HepG2 (cell line): Measurements from ENCODE around the gene ARHGAP32. TPM values are rescaled to one million over a fixed set of nuclear protein-coding genes. Genes with fewer than 3 reads are reported as not detected.
A peak's percentile ranks its signal among the peaks of the same experiment; 100 is the strongest.

Experiments used
- ATAC-seq: fragments of 200-7000 bp; cut with Tn5 transposase; 3 replicates; pipeline ENCODE4 v1.9.1; 2020; ENCODE audit warnings: mild to moderate bottlenecking, moderate library complexity
- BruUV-seq: library from RNA; stranded (reverse); fragments of 400-500 nt; replicated peaks from 2 replicates; lab custom pipeline; 2021; lab: Mats Ljungman, UMichigan
- CTCF ChIA-PET: fragments of 300-600 bp; formaldehyde crosslinking; extraction: SDS; loops from one replicate; lab custom pipeline; 2021; ENCODE audit warnings: low total read pairs, inconsistent platforms, low intra/inter-chr PET ratio; lab: Yijun Ruan, JAX
- POLR2A ChIA-PET: fragments of 350-600 bp; sonication (Branson Sonifier 250); formaldehyde crosslinking; loops from one replicate; lab custom pipeline; 2020; ENCODE audit warnings: antibody characterized with exemption, inconsistent platforms; lab: Yijun Ruan, JAX
- DNase-seq: peaks from one replicate; pipeline ENCODE4 v3.0.0-alpha.2; 2015; ENCODE audit warnings: low spot score
- FAIRE-seq: peaks from 3 replicates; lab custom pipeline; 2011; peaks lifted over from hg19 to GRCh38; lab: Jason Lieb, UNC
- H2AFZ ChIP-seq: one replicate; pipeline ENCODE4 v1.6.1; 2011; ENCODE audit warnings: low read length, inconsistent platforms
- H3K27ac ChIP-seq: fragments of 300-600 bp; 3 replicates; pipeline ENCODE4 v1.8.0; 2011; ENCODE audit warnings: mixed run types, mild to moderate bottlenecking, mixed read lengths, low read length, inconsistent platforms; ENCODE audit not compliant: insufficient read depth; ENCODE audit errors: extremely low read length
- H3K27me3 ChIP-seq, 2 experiments: fragments of 200-600 bp in 1 of 2; 2 replicates in 1 of 2; 3 replicates in 1 of 2; pipeline versions ENCODE4 v1.6.0 to v1.8.0; 2011; ENCODE audit warnings: low read length in 2 of 2, mild to moderate bottlenecking in 2 of 2, moderate library complexity in 2 of 2, inconsistent platforms in 1 of 2; ENCODE audit not compliant: insufficient read depth in 2 of 2, control insufficient read depth in 1 of 2
- H3K36me3 ChIP-seq, 2 experiments: fragments of 200-600 bp in 1 of 2; replicated peaks in 1 of 2; 2 replicates in 1 of 2; 3 replicates in 1 of 2; pipeline versions ENCODE4 v1.5.1 to v1.8.0; 2011; ENCODE audit warnings: low read length in 2 of 2, inconsistent platforms in 1 of 2; ENCODE audit not compliant: insufficient read depth in 2 of 2, control insufficient read depth in 1 of 2
- H3K4me1 ChIP-seq: 2 replicates; pipeline ENCODE4 v1.5.1; 2012; ENCODE audit warnings: low read length, inconsistent platforms; ENCODE audit not compliant: insufficient read depth
- H3K4me2 ChIP-seq: 2 replicates; pipeline ENCODE4 v1.6.0; 2011; ENCODE audit warnings: low read depth, low read length, inconsistent platforms
- H3K4me3 ChIP-seq, 3 experiments: fragments of 200-600 bp in 1 of 3; sonication (generic), shearing (Covaris generic) in 1 of 3; replicated peaks in 1 of 3; 2 replicates each; pipeline ENCODE4 v1.5.1; 2011 to 2016; ENCODE audit warnings: low read length in 3 of 3, inconsistent platforms in 2 of 3, low read depth in 2 of 3, mild to moderate bottlenecking in 2 of 3, control low read depth in 1 of 3, mixed read lengths in 1 of 3; ENCODE audit not compliant: insufficient read depth in 1 of 3
- H3K79me2 ChIP-seq: one replicate; pipeline ENCODE4 v1.6.1; 2011; ENCODE audit warnings: low read length, inconsistent platforms; ENCODE audit not compliant: insufficient read depth
- H3K9ac ChIP-seq: 2 replicates; pipeline ENCODE4 v1.6.0; 2011; ENCODE audit warnings: mild to moderate bottlenecking, low read depth, low read length, inconsistent platforms; ENCODE audit not compliant: insufficient read depth
- H3K9me3 ChIP-seq: 2 replicates; pipeline ENCODE4 v1.5.1; 2012; ENCODE audit warnings: mild to moderate bottlenecking, low read length
- H4K20me1 ChIP-seq: 2 replicates; pipeline ENCODE4 v1.6.0; 2011; ENCODE audit warnings: inconsistent platforms, mild to moderate bottlenecking, low read length, moderate library complexity; ENCODE audit not compliant: insufficient read depth
- RAD21 ChIP-seq: fragments of 450-650 bp; formaldehyde crosslinking; IDR thresholded peaks from 2 replicates; pipeline ENCODE4 v1.5.0; 2020; ENCODE audit warnings: mild to moderate bottlenecking
- RBM22 ChIP-seq: fragments of 200-400 bp; formaldehyde crosslinking; optimal IDR thresholded peaks from 2 replicates; pipeline ENCODE3; 2017; ENCODE audit warnings: mild to moderate bottlenecking, low read length, moderate library complexity
- SP2 ChIP-seq: sonication (generic); formaldehyde crosslinking; IDR thresholded peaks from 2 replicates; pipeline ENCODE4 v1.5.1; 2020; ENCODE audit warnings: mild to moderate bottlenecking, missing genetic modification reagents
- STAG1 ChIP-seq: sonication (generic); formaldehyde crosslinking; IDR thresholded peaks from 2 replicates; pipeline ENCODE4 v1.4.0; 2020; ENCODE audit warnings: missing genetic modification reagents
- ZNF367 ChIP-seq: sonication (generic); formaldehyde crosslinking; IDR thresholded peaks from 2 replicates; pipeline ENCODE4 v1.4.0; 2020; ENCODE audit warnings: missing genetic modification reagents, borderline replicate concordance
- WGBS: methylation state at CpG from one replicate; pipeline ENCODE4 v1.1.6; 2017; ENCODE audit warnings: low lambda C conversion rate; 5-methylcytosine and 5-hydroxymethylcytosine counted together
- in situ Hi-C: cut with HindIII; loops from 2 replicates; pipeline ENCODE4 v1.10.0; 2017; ENCODE audit warnings: low pct_unique_long_range_greater_than_20kb; ENCODE audit not compliant: extremely low pct_ligation_motif_present
- intact Hi-C: fragments of 100-400 bp; cut with micrococcal nuclease; formaldehyde crosslinking; loops from one replicate; pipeline ENCODE4 v1.10.0; 2022; ENCODE audit not compliant: unreplicated experiment
- polyA plus RNA-seq, 8 experiments: library from polyadenylated mRNA; depleted of rRNA in 3 of 8; stranded (reverse) in 7 of 8; unstranded in 1 of 8; fragments of >200 nt; fragmentation: Illumina TruSeq in 4 of 8; extraction: Trizol in 4 of 8; gene quantifications; 2 replicates each; pipeline versions ENCODE4 v1.2.1 to v1.2.3, GENCODE V29; 2011 to 2016; ENCODE audit warnings: low read depth in 4 of 8, missing spikeins in 1 of 8, mixed read lengths in 1 of 8; ENCODE audit not compliant: insufficient read depth in 1 of 8
- total RNA-seq, 5 experiments: library from RNA; depleted of rRNA; stranded (reverse); fragments of >200 nt; fragmentation: Illumina TruSeq; extraction: Trizol; gene quantifications; 2 replicates each; pipeline ENCODE4 v1.2.3, GENCODE V29; 2016; ENCODE audit warnings: low read depth in 1 of 5
- TF ChIP-seq, protein P1 (sequence below): sonication (generic); formaldehyde crosslinking; IDR thresholded peaks from 2 replicates; pipeline ENCODE4 v1.8.1; 2023; ENCODE audit warnings: mild to moderate bottlenecking, moderate library complexity, missing genetic modification reagents
- TF ChIP-seq, protein P2 (sequence below): sonication (generic); formaldehyde crosslinking; conservative IDR thresholded peaks from 2 replicates; pipeline ENCODE4 v1.4.0; 2020; ENCODE audit warnings: missing genetic modification reagents
- TF ChIP-seq, protein P3 (sequence below): sonication (generic); formaldehyde crosslinking; IDR thresholded peaks from 2 replicates; pipeline ENCODE4 v1.4.0; 2020; ENCODE audit warnings: missing genetic modification reagents, mild to moderate bottlenecking, borderline replicate concordance
- TF ChIP-seq, protein P4 (sequence below): sonication (generic); formaldehyde crosslinking; IDR thresholded peaks from 2 replicates; pipeline ENCODE4 v1.4.0; 2020; ENCODE audit warnings: missing genetic modification reagents

The ARHGAP32 gene
- total and polyA plus RNA-seq, 2 of the 13 experiments (the other 11 are each of a cell fraction or from before 2014, with no cell fraction given): 6.3 to 8.2 TPM

DNA sequence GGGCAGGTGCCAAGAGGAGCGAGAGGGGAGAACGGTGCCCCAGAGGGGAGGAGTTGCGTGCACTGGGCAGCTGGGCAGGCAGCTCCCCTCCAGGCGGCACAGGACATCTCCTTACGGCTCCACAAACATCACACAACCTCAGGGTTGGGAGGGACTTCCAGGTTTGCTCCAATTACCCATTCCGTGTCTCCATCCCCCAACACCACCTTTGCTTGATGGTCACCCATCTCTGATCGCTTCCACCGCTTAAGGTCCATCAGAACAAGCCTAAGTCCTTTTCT, 235.0 kb downstream of the ARHGAP32 start:
- Histone ChIP-seq H3K27me3 (no peaks in the 10 kb centered on the region), H3K27ac (no peak overlapping the region), H3K79me2 (no peaks in the 10 kb centered on the region), H3K4me1 (no peaks in the 10 kb centered on the region), H3K4me2 (no peak overlapping the region), H3K4me3 (no peak overlapping the region), H3K9ac (no peak overlapping the region), H3K9me3 (no peaks in the 10 kb centered on the region), H3K36me3 (no peaks in the 10 kb centered on the region)
- in situ Hi-C loops (loop anchor here (5.0 kb wide), 1 partner anchor 70 kb away; no protein-coding TSS in a partner anchor), intact Hi-C loops (loop anchor here (10.0 kb wide), 1 partner anchor 782 kb away; no protein-coding TSS in a partner anchor)
- WGBS: 92% methylated on average over 5 of the region's 8 CpGs
- CTCF ChIA-PET: interaction anchor here (2.1 kb wide), 1 partner anchor 71 kb away, joined by 38 read pairs; no protein-coding TSS in a partner anchor
- ATAC-seq (peak; percentile 29; the same call in 1 of the 3 replicates), DNase-seq (no peak)
- TF ChIP-seq RBM22: peak; percentile 43
- TF ChIP-seq, protein P1, sequence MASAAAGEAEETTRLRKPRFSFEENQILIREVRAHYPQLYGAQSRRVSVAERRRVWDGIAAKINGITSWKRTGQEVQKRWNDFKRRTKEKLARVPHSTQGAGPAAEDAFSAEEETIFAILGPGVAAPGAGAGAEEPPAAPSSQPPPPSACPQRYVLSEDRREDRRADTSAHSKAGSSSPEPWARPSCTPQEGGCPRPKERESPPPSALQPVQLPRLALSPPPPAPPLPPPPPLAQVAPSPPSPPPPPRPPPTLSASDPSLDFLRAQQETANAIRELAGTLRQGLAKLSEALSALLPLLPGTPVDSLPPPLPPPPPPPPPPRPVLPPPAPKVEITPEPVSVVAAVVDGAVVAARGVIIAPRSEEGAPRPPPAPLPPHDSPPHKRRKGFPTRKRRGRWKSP (CRISPR knock-in tag): no peak
- TF ChIP-seq, all 625 proteins: peak for 1
- Histone ChIP-seq H4K20me1 (no peaks in the 10 kb centered on the region), H2AFZ (no peak overlapping the region)
- FAIRE-seq: no peak
- POLR2A ChIA-PET: no interaction called here
- BruUV-seq: no TSS peak

DNA sequence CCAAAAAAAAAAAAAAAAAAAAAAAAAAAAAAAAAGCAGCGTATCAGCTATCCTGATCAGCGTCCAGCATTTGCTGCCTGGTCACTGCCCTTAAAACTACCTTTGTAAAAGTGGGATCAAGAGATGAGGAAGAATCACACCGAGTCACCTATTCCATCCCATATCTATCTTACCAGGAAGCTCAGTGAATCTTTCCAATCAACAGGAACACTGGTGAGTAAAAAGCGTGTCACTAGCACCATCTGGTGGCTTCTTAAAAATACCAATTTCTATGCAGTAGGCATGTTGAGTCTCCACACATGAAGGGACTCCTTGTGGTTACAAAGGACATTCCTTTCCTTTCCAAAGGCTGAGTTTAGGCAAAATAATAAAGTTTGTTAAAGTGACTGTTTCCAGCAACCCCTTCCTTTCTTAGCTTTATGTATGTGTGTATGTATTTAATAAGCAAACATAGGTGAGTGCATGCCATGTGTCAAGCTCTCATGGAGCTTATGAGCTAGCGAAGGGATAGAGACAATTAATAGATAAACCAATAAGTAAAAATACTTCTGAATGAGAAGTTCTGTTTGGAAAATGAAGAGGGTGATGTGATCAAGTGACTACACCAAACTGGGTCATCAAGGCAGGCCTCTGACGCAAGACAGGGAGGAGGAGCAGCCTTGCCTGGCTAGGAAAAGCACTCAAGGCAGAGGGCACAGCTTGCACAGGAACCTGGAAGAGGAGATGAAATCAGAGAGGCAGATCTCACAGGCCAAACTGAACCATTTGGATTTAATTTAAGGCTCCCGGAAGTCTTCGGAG, 235.5 kb downstream of the ARHGAP32 start:
- Histone ChIP-seq H3K36me3 (no peaks in the 10 kb centered on the region), H3K9me3 (no peaks in the 10 kb centered on the region), H3K4me3 (no peak overlapping the region), H2AFZ (no peak overlapping the region), H4K20me1 (no peaks in the 10 kb centered on the region), H3K27ac (no peak overlapping the region), H3K4me2 (no peak overlapping the region), H3K4me1 (no peaks in the 10 kb centered on the region), H3K9ac (no peak overlapping the region), H3K27me3 (no peaks in the 10 kb centered on the region), H3K79me2 (no peaks in the 10 kb centered on the region)
- WGBS: 55% methylated on average over 8 of the region's 8 CpGs
- in situ Hi-C loops (loop anchor here (5.0 kb wide), 1 partner anchor 69 kb away; no protein-coding TSS in a partner anchor), intact Hi-C loops (loop anchor here (1.0 to 10.0 kb wide), 2 partner anchors 72 to 782 kb away; no protein-coding TSS in a partner anchor)
- ATAC-seq (peak; percentile 91), DNase-seq (peak; percentile 74), FAIRE-seq (peak; percentile 67)
- ChIA-PET POLR2A (no interaction called here), CTCF (interaction anchor here (0.9 to 2.1 kb wide), 2 partner anchors 71 to 78 kb away, joined by 3 to 38 read pairs; no protein-coding TSS in a partner anchor)
- no TSS peak for BruUV-seq
- TF ChIP-seq, protein P2, sequence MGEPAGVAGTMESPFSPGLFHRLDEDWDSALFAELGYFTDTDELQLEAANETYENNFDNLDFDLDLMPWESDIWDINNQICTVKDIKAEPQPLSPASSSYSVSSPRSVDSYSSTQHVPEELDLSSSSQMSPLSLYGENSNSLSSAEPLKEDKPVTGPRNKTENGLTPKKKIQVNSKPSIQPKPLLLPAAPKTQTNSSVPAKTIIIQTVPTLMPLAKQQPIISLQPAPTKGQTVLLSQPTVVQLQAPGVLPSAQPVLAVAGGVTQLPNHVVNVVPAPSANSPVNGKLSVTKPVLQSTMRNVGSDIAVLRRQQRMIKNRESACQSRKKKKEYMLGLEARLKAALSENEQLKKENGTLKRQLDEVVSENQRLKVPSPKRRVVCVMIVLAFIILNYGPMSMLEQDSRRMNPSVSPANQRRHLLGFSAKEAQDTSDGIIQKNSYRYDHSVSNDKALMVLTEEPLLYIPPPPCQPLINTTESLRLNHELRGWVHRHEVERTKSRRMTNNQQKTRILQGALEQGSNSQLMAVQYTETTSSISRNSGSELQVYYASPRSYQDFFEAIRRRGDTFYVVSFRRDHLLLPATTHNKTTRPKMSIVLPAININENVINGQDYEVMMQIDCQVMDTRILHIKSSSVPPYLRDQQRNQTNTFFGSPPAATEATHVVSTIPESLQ: no peak
- TF ChIP-seq ZNF367 (CRISPR knock-in tag) (no peak), SP2 (CRISPR knock-in tag) (no peak), STAG1 (peak; percentile 78), RAD21 (CRISPR knock-in tag) (peak; percentile 62; the same call in 1 of the 2 replicates)
- TF ChIP-seq, protein P3, sequence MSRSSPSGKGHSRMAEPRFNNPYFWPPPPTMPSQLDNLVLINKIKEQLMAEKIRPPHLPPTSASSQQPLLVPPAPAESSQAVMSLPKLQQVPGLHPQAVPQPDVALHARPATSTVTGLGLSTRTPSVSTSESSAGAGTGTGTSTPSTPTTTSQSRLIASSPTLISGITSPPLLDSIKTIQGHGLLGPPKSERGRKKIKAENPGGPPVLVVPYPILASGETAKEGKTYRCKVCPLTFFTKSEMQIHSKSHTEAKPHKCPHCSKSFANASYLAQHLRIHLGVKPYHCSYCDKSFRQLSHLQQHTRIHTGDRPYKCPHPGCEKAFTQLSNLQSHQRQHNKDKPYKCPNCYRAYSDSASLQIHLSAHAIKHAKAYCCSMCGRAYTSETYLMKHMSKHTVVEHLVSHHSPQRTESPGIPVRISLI: peak; percentile 50; the same call in 1 of the 2 replicates
- TF ChIP-seq, protein P4, sequence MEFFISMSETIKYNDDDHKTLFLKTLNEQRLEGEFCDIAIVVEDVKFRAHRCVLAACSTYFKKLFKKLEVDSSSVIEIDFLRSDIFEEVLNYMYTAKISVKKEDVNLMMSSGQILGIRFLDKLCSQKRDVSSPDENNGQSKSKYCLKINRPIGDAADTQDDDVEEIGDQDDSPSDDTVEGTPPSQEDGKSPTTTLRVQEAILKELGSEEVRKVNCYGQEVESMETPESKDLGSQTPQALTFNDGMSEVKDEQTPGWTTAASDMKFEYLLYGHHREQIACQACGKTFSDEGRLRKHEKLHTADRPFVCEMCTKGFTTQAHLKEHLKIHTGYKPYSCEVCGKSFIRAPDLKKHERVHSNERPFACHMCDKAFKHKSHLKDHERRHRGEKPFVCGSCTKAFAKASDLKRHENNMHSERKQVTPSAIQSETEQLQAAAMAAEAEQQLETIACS: no peak
